HepG2 (cell line): ENCODE data around the gene SLC16A11. TPM values are rescaled to one million over a fixed set of nuclear protein-coding genes. Genes with fewer than 3 reads are reported as not detected.
"Not testable (repeated sequence)": the region's sequence is repeated elsewhere in the genome, so short reads cannot be mapped to it uniquely, and the experiment has no call there.

ENCODE experiments used
- FOXA3 ChIP-seq: IDR thresholded peaks from 2 replicates; pipeline ENCODE4 v1.6.1; 2016; ENCODE audit warnings: missing genetic modification reagents, missing compliant biosample characterization
- HNF1A ChIP-seq, 2 experiments: sonication (generic) in 1 of 2; formaldehyde crosslinking in 1 of 2; IDR thresholded peaks; 2 replicates each; pipeline versions ENCODE4 v1.4.0 to v1.6.1; 2016 to 2020; ENCODE audit warnings: borderline replicate concordance in 1 of 2, low read depth in 1 of 2, mild to moderate bottlenecking in 1 of 2, missing genetic modification reagents in 1 of 2
- MIXL1 ChIP-seq: IDR thresholded peaks from 2 replicates; pipeline ENCODE4 v1.6.1; 2016
- NCOA2 ChIP-seq: sonication (generic); formaldehyde crosslinking; IDR thresholded peaks from 2 replicates; pipeline ENCODE4 v1.8.0; 2022; ENCODE audit warnings: inconsistent platforms
- SOX13 ChIP-seq, 3 experiments: fragments of 450-650 bp in 1 of 3; sonication (generic) in 1 of 3; formaldehyde crosslinking in 1 of 3; IDR thresholded peaks in 2 of 3; conservative IDR thresholded peaks in 1 of 3; 2 replicates each; pipeline versions ENCODE4 v1.5.0 to v1.6.1; 2016 to 2020; ENCODE audit warnings: antibody characterized with exemption in 1 of 3, mild to moderate bottlenecking in 1 of 3, missing compliant biosample characterization in 1 of 3, missing genetic modification reagents in 1 of 3, moderate library complexity in 1 of 3
- TCF7 ChIP-seq: sonication (generic); IDR thresholded peaks from 2 replicates; pipeline ENCODE4 v1.6.1; 2016; ENCODE audit warnings: antibody characterized with exemption, low read depth
- TEAD3 ChIP-seq: optimal IDR thresholded peaks from 2 replicates; pipeline ENCODE3; 2016; ENCODE audit warnings: borderline replicate concordance
- ZMYM3 ChIP-seq: sonication (generic); formaldehyde crosslinking; IDR thresholded peaks from 2 replicates; pipeline ENCODE4 v1.5.1; 2020; ENCODE audit warnings: mild to moderate bottlenecking, missing genetic modification reagents
- ZNF441 ChIP-seq: sonication (generic); formaldehyde crosslinking; IDR thresholded peaks from 2 replicates; pipeline ENCODE4 v1.7.0; 2021; ENCODE audit warnings: missing genetic modification reagents, borderline replicate concordance
- ZNF556 ChIP-seq: sonication (generic); formaldehyde crosslinking; IDR thresholded peaks from 2 replicates; pipeline ENCODE4 v1.4.0; 2020; ENCODE audit warnings: mild to moderate bottlenecking, missing genetic modification reagents, borderline replicate concordance
- ZNF687 ChIP-seq: sonication (generic); formaldehyde crosslinking; IDR thresholded peaks from 2 replicates; pipeline ENCODE4 v1.5.1; 2020; ENCODE audit warnings: mild to moderate bottlenecking, missing genetic modification reagents, moderate library complexity
- polyA plus RNA-seq, 8 experiments: library from polyadenylated mRNA; depleted of rRNA in 3 of 8; stranded (reverse) in 7 of 8; unstranded in 1 of 8; fragments of >200 nt; fragmentation: Illumina TruSeq in 4 of 8; extraction: Trizol in 4 of 8; gene quantifications; 2 replicates each; pipeline versions ENCODE4 v1.2.1 to v1.2.3, GENCODE V29; 2011 to 2016; ENCODE audit warnings: low read depth in 4 of 8, missing spikeins in 1 of 8, mixed read lengths in 1 of 8; ENCODE audit not compliant: insufficient read depth in 1 of 8
- total RNA-seq, 5 experiments: library from RNA; depleted of rRNA; stranded (reverse); fragments of >200 nt; fragmentation: Illumina TruSeq; extraction: Trizol; gene quantifications; 2 replicates each; pipeline ENCODE4 v1.2.3, GENCODE V29; 2016; ENCODE audit warnings: low read depth in 1 of 5
- TF ChIP-seq, protein P1 (sequence below), 2 experiments: sonication (generic) in 1 of 2; formaldehyde crosslinking in 1 of 2; IDR thresholded peaks; 2 replicates each; pipeline versions ENCODE4 v1.4.0 to v1.6.1; 2018 to 2020; ENCODE audit warnings: missing genetic modification reagents in 2 of 2, borderline replicate concordance in 1 of 2, low read depth in 1 of 2, mild to moderate bottlenecking in 1 of 2, missing biosample characterization in 1 of 2
- TF ChIP-seq, protein P2 (sequence below): IDR thresholded peaks from 2 replicates; pipeline ENCODE4 v1.6.1; 2018; ENCODE audit warnings: missing genetic modification reagents
- TF ChIP-seq, protein P3 (sequence below): sonication (generic); formaldehyde crosslinking; IDR thresholded peaks from 2 replicates; pipeline ENCODE4 v1.4.0; 2020; ENCODE audit warnings: missing genetic modification reagents

The SLC16A11 gene
- total and polyA plus RNA-seq, 2 of the 13 experiments (the other 11 are each of a cell fraction or from before 2014, with no cell fraction given): not detected

DNA sequence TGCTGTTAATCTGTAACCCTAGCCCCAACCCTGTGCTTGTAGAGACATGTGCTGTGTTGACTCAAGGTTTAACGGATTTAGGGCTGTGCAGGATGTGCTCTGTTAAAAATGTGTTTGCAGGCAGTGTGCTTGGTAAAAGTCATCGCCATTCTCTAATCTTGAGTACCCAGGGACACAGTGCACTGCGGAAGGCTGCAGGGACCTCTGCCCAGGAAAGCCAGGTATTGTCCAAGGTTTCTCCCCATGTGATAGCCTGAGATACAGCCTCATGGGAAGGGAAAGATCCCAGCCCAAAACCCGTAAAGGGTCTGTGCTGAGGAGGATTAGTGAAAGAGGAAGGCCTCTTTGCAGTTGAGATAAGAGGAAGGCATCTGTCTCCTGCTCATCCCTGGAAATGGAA is 44.5 kb upstream of the SLC16A11 start (continued):
- not testable (repeated sequence) for TF ChIP-seq SOX13 (IDR thresholded peaks at IDR 0.05)
- TF ChIP-seq SOX13 (CRISPR knock-in tag; conservative IDR thresholded peaks at IDR 0.05 in 1 of 2, IDR thresholded peaks at IDR 0.05 in 1 of 2) (peak in 1 of 2 experiments; percentile 65; a peak in 2 of 4 replicates), MIXL1 (peak; percentile 20; the same call in 1 of the 2 replicates), HNF1A (IDR thresholded peaks at IDR 0.05; ENCODE audit: low read depth) (peak; percentile 85), HNF1A (CRISPR knock-in tag; IDR thresholded peaks at IDR 0.05; ENCODE audit: borderline replicate concordance) (peak; percentile 96), ZMYM3 (CRISPR knock-in tag) (peak; percentile 10; the same call in 1 of the 2 replicates), ZNF441 (peak; percentile 78), TEAD3 (peak; percentile 79), FOXA3 (peak; percentile 90), ZNF687 (CRISPR knock-in tag) (peak; percentile 12; the same call in 1 of the 2 replicates), TCF7 (peak; percentile 40; the same call in 1 of the 2 replicates), NCOA2 (CRISPR knock-in tag) (peak; percentile 63), ZNF556 (CRISPR knock-in tag) (peak; percentile 74; the same call in 1 of the 2 replicates)
- TF ChIP-seq, protein P1, sequence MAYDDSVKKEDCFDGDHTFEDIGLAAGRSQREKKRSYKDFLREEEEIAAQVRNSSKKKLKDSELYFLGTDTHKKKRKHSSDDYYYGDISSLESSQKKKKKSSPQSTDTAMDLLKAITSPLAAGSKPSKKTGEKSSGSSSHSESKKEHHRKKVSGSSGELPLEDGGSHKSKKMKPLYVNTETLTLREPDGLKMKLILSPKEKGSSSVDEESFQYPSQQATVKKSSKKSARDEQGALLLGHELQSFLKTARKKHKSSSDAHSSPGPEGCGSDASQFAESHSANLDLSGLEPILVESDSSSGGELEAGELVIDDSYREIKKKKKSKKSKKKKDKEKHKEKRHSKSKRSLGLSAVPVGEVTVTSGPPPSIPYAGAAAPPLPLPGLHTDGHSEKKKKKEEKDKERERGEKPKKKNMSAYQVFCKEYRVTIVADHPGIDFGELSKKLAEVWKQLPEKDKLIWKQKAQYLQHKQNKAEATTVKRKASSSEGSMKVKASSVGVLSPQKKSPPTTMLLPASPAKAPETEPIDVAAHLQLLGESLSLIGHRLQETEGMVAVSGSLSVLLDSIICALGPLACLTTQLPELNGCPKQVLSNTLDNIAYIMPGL (CRISPR knock-in tag; IDR thresholded peaks at IDR 0.05; ENCODE audit: borderline replicate concordance in 1 of 2, low read depth in 1 of 2): peak; percentile 17 to 32; a peak in 1 of 4 replicates
- TF ChIP-seq, protein P2, sequence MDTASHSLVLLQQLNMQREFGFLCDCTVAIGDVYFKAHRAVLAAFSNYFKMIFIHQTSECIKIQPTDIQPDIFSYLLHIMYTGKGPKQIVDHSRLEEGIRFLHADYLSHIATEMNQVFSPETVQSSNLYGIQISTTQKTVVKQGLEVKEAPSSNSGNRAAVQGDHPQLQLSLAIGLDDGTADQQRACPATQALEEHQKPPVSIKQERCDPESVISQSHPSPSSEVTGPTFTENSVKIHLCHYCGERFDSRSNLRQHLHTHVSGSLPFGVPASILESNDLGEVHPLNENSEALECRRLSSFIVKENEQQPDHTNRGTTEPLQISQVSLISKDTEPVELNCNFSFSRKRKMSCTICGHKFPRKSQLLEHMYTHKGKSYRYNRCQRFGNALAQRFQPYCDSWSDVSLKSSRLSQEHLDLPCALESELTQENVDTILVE: 0 out of 2 replicates have a peak, but pooled peaks have one; percentile 28
- TF ChIP-seq, protein P3, sequence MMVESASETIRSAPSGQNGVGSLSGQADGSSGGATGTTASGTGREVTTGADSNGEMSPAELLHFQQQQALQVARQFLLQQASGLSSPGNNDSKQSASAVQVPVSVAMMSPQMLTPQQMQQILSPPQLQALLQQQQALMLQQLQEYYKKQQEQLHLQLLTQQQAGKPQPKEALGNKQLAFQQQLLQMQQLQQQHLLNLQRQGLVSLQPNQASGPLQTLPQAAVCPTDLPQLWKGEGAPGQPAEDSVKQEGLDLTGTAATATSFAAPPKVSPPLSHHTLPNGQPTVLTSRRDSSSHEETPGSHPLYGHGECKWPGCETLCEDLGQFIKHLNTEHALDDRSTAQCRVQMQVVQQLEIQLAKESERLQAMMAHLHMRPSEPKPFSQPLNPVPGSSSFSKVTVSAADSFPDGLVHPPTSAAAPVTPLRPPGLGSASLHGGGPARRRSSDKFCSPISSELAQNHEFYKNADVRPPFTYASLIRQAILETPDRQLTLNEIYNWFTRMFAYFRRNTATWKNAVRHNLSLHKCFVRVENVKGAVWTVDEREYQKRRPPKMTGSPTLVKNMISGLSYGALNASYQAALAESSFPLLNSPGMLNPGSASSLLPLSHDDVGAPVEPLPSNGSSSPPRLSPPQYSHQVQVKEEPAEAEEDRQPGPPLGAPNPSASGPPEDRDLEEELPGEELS (CRISPR knock-in tag): peak; percentile 79; the same call in 1 of the 2 replicates
